Neural cell (in vitro differentiated cells): ENCODE results near the gene PCYT1A. TPM values are rescaled to one million over a fixed set of nuclear protein-coding genes. Genes with fewer than 3 reads are reported as not detected.
A peak's percentile ranks its signal among the peaks of the same experiment; 100 is the strongest.
"Not testable (repeated sequence)": the region's sequence is repeated elsewhere in the genome, so short reads cannot be mapped to it uniquely, and the experiment has no call there.

ENCODE experiments used
- H2AFZ ChIP-seq: fragments of 200-600, 300-800 bp; sonication (generic), shearing (Covaris generic); 2 replicates; pipeline ENCODE4 v1.6.0; 2014; ENCODE audit warnings: low read depth, mild to moderate bottlenecking, antibody characterized with exemption, low read length, moderate library complexity
- H3F3A ChIP-seq: fragments of 200-600 bp; shearing (Covaris generic); 2 replicates; pipeline ENCODE4 v1.6.1; 2016; ENCODE audit warnings: mild to moderate bottlenecking, moderate library complexity, mixed read lengths, antibody characterized with exemption, low read length; ENCODE audit not compliant: insufficient read depth, poor library complexity, severe bottlenecking
- H3K27ac ChIP-seq: fragments of 200-600, 300-800 bp; sonication (generic), shearing (Covaris generic); 2 replicates; pipeline ENCODE4 v1.5.1; 2014; ENCODE audit warnings: mild to moderate bottlenecking, low read length, moderate library complexity
- H3K27me3 ChIP-seq: fragments of 300-800, 200-600 bp; sonication (generic), shearing (Covaris generic); 2 replicates; pipeline ENCODE4 v1.6.0; 2014; ENCODE audit warnings: mild to moderate bottlenecking, low read depth, low read length, moderate library complexity; ENCODE audit not compliant: insufficient read depth
- H3K36me3 ChIP-seq: fragments of 300-800, 200-600 bp; sonication (generic), shearing (Covaris generic); 2 replicates; pipeline ENCODE4 v1.5.1; 2014; ENCODE audit warnings: mild to moderate bottlenecking, antibody characterized with exemption, low read length, moderate library complexity; ENCODE audit not compliant: insufficient read depth
- H3K4me2 ChIP-seq: fragments of 300-800, 200-600 bp; sonication (generic), shearing (Covaris generic); 2 replicates; pipeline ENCODE4 v1.6.0; 2014; ENCODE audit warnings: mild to moderate bottlenecking, low read length
- H3K4me3 ChIP-seq: fragments of 300-800, 200-600 bp; sonication (generic), shearing (Covaris generic); 2 replicates; pipeline ENCODE4 v1.5.1; 2014; ENCODE audit warnings: mild to moderate bottlenecking, low read length, moderate library complexity
- H3K79me2 ChIP-seq: fragments of 200-600 bp; shearing (Covaris generic); replicated peaks from 2 replicates; pipeline ENCODE4 v1.6.0; 2014; ENCODE audit warnings: mild to moderate bottlenecking, low read length, moderate library complexity; ENCODE audit not compliant: insufficient read depth
- H3K9ac ChIP-seq: fragments of 300-800, 200-600 bp; sonication (generic), shearing (Covaris generic); 2 replicates; pipeline ENCODE4 v1.6.1; 2016; ENCODE audit warnings: mild to moderate bottlenecking, low read length, mixed read lengths
- H3K9me2 ChIP-seq: fragments of 200-600 bp; shearing (Covaris generic); 2 replicates; pipeline ENCODE4 v1.6.1; 2016; ENCODE audit warnings: mild to moderate bottlenecking, low read length, mixed read lengths; ENCODE audit not compliant: insufficient read depth
- H3K9me3 ChIP-seq: fragments of 200-600, 300-800 bp; sonication (generic), shearing (Covaris generic); 2 replicates; pipeline ENCODE4 v1.6.1; 2016; ENCODE audit warnings: mild to moderate bottlenecking, mixed run types, low read length, moderate library complexity, mixed read lengths
- H4K20me1 ChIP-seq: fragments of 200-600 bp; shearing (Covaris generic); 2 replicates; pipeline ENCODE4 v1.6.1; 2016; ENCODE audit warnings: mild to moderate bottlenecking, mixed run types; ENCODE audit not compliant: insufficient read depth
- CTCF ChIP-seq: fragments of 450-650 bp; IDR thresholded peaks from 2 replicates; pipeline ENCODE4 v1.5.1; 2014; ENCODE audit warnings: antibody characterized with exemption, mild to moderate bottlenecking, moderate library complexity; ENCODE audit not compliant: poor library complexity, severe bottlenecking
- EP300 ChIP-seq: fragments of 450-650 bp; conservative IDR thresholded peaks from 2 replicates; pipeline ENCODE4 v1.6.1; 2014; ENCODE audit warnings: antibody characterized with exemption, mild to moderate bottlenecking, moderate library complexity; ENCODE audit not compliant: poor library complexity, severe bottlenecking
- EZH2 ChIP-seq: fragments of 200-600, 300-800 bp; shearing (Covaris generic), sonication (generic); IDR thresholded peaks from 2 replicates; pipeline ENCODE4 v1.6.1; 2014; ENCODE audit warnings: antibody characterized with exemption, low read length, borderline replicate concordance, mild to moderate bottlenecking; ENCODE audit not compliant: insufficient read depth, poor library complexity, severe bottlenecking
- MXI1 ChIP-seq: fragments of 450-650 bp; conservative IDR thresholded peaks from 2 replicates; pipeline ENCODE4 v1.6.1; 2014; ENCODE audit warnings: antibody characterized with exemption, mild to moderate bottlenecking; ENCODE audit not compliant: poor library complexity, severe bottlenecking
- POLR2AphosphoS5 ChIP-seq: IDR thresholded peaks from 2 replicates; pipeline ENCODE4 v1.6.1; 2012
- RAD21 ChIP-seq: fragments of 450-650 bp; conservative IDR thresholded peaks from 2 replicates; pipeline ENCODE4 v1.6.1; 2014; ENCODE audit warnings: antibody characterized with exemption, mild to moderate bottlenecking, moderate library complexity
- REST ChIP-seq: IDR thresholded peaks from 2 replicates; pipeline ENCODE4 v1.6.1; 2012; ENCODE audit warnings: borderline replicate concordance
- SMC3 ChIP-seq: fragments of 450-650 bp; conservative IDR thresholded peaks from 2 replicates; pipeline ENCODE4 v1.6.1; 2014; ENCODE audit warnings: antibody characterized with exemption, mild to moderate bottlenecking, moderate library complexity; ENCODE audit not compliant: poor library complexity
- TAF1 ChIP-seq: IDR thresholded peaks from 2 replicates; pipeline ENCODE4 v1.6.1; 2012; ENCODE audit warnings: low read depth
- polyA plus RNA-seq: library from polyadenylated mRNA; depleted of rRNA; stranded (reverse); fragments of >200 nt; gene quantifications from 2 replicates; pipeline ENCODE4 v1.2.3, GENCODE V29; 2014

PCYT1A gene
- polyA plus RNA-seq, 1 donor from 2014 or later: 21.7 TPM

GRCh38 chr3:196316799-196317686, 29.5 kb upstream of the PCYT1A start:
- H4K20me1 ChIP-seq, H3F3A ChIP-seq, H3K9me3 ChIP-seq, H3K36me3 ChIP-seq, H3K27me3 ChIP-seq, H3K9me2 ChIP-seq: not testable (repeated sequence)
- Histone ChIP-seq H3K4me2 (peak overlapping the region; percentile 30), H3K9ac (peak overlapping the region; percentile 95), H3K27ac (peak overlapping the region; percentile 93), H3K4me3 (peak overlapping the region; percentile 88), H3K79me2 (peaks cover 10% of the 10 kb centered on the region), H2AFZ (peak overlapping the region; percentile 60)

GRCh38 chr3:196315821-196316220, 28.3 kb upstream of the PCYT1A start:
- Histone ChIP-seq H3K79me2 (peaks cover 10% of the 10 kb centered on the region), H3K9me2 (no peaks in the 10 kb centered on the region), H3K4me3 (no peak overlapping the region), H3K4me2 (no peak overlapping the region), H2AFZ (no peak overlapping the region), H3K36me3 (no peaks in the 10 kb centered on the region), H3F3A (no peaks in the 10 kb centered on the region), H4K20me1 (no peaks in the 10 kb centered on the region), H3K9me3 (no peaks in the 10 kb centered on the region), H3K27ac (no peak overlapping the region), H3K27me3 (no peaks in the 10 kb centered on the region), H3K9ac (no peak overlapping the region)
- TF ChIP-seq CTCF (no peak), TAF1 (no peak), EP300 (no peak), POLR2AphosphoS5 (no peak), MXI1 (no peak), RAD21 (no peak), SMC3 (no peak), REST (no peak), EZH2 (no peak)
